ENCODE data around the gene SPATA22.

DNA sequence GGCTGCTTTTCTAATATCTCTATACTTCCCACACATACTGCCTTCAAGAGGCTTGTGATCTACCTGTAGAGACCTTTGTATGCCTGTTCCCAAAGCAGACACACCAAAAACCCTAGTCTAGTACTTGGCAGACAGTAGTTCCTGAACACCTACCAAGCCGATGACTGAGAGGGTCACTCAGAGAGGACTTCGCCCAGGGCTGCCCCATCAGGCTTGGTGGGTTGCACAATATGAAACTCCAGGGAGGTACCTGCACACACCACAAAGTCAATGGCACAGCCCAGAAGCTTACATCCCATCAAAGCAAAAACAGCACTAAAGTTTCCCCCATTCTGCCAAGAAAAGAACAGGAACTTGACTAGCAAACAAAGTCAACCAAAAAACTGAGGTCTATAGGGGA is 34.4 kb upstream of the SPATA22 start:
- TF ChIP-seq POLR2A (IDR thresholded peaks at IDR 0.05) (no peak), POLR2AphosphoS5 (IDR thresholded peaks at IDR 0.05) (no peak), EP300 (IDR thresholded peaks at IDR 0.05) (no peak)
- TF ChIP-seq, protein P1, sequence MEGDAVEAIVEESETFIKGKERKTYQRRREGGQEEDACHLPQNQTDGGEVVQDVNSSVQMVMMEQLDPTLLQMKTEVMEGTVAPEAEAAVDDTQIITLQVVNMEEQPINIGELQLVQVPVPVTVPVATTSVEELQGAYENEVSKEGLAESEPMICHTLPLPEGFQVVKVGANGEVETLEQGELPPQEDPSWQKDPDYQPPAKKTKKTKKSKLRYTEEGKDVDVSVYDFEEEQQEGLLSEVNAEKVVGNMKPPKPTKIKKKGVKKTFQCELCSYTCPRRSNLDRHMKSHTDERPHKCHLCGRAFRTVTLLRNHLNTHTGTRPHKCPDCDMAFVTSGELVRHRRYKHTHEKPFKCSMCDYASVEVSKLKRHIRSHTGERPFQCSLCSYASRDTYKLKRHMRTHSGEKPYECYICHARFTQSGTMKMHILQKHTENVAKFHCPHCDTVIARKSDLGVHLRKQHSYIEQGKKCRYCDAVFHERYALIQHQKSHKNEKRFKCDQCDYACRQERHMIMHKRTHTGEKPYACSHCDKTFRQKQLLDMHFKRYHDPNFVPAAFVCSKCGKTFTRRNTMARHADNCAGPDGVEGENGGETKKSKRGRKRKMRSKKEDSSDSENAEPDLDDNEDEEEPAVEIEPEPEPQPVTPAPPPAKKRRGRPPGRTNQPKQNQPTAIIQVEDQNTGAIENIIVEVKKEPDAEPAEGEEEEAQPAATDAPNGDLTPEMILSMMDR (IDR thresholded peaks at IDR 0.05) = no peak
